Spleen (tissue), 7 donors: ENCODE measurements around the gene GSK3B.
"Not testable (repeated sequence)": the region's sequence is repeated elsewhere in the genome, so short reads cannot be mapped to it uniquely, and the experiment has no call there.

ENCODE experiments used
- CTCF ChIP-seq, 11 experiments: fragments of 200-600 bp in 7 of 11; fragments of 450-650 bp in 4 of 11; sonication (generic) in 4 of 11; IDR thresholded peaks in 8 of 11; conservative IDR thresholded peaks in 3 of 11; 1 replicate in 7 of 11; 2 replicates in 4 of 11; pipeline versions ENCODE4 v1.4.0 to v1.8.0; 2016 to 2021; ENCODE audit warnings: antibody characterized with exemption in 11 of 11, inconsistent platforms in 4 of 11, mild to moderate bottlenecking in 1 of 11
- POLR2A ChIP-seq, 3 donors: fragments of 450-650 bp; IDR thresholded peaks; one replicate each; pipeline ENCODE4 v1.5.1; 2017; ENCODE audit warnings: antibody characterized with exemption in 3 of 3, mild to moderate bottlenecking in 1 of 3
- POLR2AphosphoS5 ChIP-seq, 3 donors: sonication (generic); formaldehyde crosslinking; IDR thresholded peaks; one replicate each; pipeline ENCODE4 v1.5.1; 2017; ENCODE audit warnings: antibody characterized with exemption in 3 of 3
- donor health status: DM: no; HTN: no; CAD: no; lungs with moderate emphysema.
- donor health status: DM: no; HTN: no; CAD: no.
- donor health status: DM: no; HTN: no; CAD: no.

- not testable (repeated sequence) for TF ChIP-seq CTCF (IDR thresholded peaks at IDR 0.05 in 8 of 11, conservative IDR thresholded peaks at IDR 0.05 in 3 of 11); POLR2AphosphoS5 (IDR thresholded peaks at IDR 0.05); POLR2A (IDR thresholded peaks at IDR 0.05)
Observed at GRCh38 chr3:120051570-120051969, 42.7 kb downstream of the GSK3B start.
